ENCODE measurements around the gene CDK5RAP3. TPM values are rescaled to one million over a fixed set of nuclear protein-coding genes. Genes with fewer than 3 reads are reported as not detected.

CDK5RAP3 gene
- total RNA-seq, 1 experiment from 2014 or later, result 149 TPM

DNA sequence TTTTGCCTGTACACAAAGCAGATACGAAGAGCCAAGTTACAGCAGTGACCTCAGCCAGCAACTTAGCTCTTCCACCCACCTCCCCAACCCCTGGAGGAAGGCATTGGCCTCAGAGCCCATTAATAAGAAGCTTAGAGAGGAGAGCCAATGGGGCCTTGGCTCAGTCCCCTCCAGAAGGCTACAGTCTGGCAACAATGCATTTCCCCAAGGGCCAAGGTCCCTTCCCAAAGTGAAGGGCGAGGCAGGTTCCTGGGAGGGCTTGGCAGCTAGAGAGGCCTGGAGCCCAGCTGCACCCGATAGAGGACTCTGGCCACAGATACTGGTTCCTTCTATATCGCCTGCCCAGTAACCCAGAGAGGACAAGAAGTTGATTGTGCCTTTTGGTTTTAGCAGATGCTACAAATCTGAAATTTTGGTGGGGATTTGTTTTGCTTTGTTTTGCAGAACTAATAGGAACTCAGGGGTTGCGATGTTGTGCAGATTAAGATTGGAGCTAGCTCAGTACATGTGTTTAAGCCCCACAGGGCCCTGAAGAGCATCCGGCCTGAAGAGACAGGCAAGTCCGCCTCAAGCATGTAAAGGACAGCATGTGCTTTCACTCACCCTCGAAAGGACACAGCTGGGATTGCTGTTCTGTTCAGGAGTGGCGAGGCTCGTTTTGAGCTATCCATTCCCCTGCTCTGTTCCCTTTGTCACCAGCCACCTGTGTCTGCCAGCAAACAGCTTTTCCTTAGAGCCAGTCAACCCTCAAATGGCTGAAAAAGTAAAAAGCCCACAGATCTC, 41.5 kb upstream of the CDK5RAP3 start:
- H3K23me2 ChIP-seq (ENCODE audit: insufficient read length, low read depth, low read length, poor library complexity, severe bottlenecking), result no peaks in the 10 kb centered on the region
- no peaks in the 10 kb centered on the region for H3K4me1 Mint-ChIP-seq
- H4K20me1 ChIP-seq (ENCODE audit: control insufficient read depth, insufficient read depth, insufficient read length), result no peaks in the 10 kb centered on the region
- H2BK15ac ChIP-seq (ENCODE audit: low read depth, low read length), result no peak overlapping the region
- no peak overlapping the region for H2BK5ac ChIP-seq (ENCODE audit: insufficient read length, low read length)
- H3K4ac ChIP-seq (ENCODE audit: low read depth, low read length), result no peak overlapping the region
- TF ChIP-seq, protein P1, sequence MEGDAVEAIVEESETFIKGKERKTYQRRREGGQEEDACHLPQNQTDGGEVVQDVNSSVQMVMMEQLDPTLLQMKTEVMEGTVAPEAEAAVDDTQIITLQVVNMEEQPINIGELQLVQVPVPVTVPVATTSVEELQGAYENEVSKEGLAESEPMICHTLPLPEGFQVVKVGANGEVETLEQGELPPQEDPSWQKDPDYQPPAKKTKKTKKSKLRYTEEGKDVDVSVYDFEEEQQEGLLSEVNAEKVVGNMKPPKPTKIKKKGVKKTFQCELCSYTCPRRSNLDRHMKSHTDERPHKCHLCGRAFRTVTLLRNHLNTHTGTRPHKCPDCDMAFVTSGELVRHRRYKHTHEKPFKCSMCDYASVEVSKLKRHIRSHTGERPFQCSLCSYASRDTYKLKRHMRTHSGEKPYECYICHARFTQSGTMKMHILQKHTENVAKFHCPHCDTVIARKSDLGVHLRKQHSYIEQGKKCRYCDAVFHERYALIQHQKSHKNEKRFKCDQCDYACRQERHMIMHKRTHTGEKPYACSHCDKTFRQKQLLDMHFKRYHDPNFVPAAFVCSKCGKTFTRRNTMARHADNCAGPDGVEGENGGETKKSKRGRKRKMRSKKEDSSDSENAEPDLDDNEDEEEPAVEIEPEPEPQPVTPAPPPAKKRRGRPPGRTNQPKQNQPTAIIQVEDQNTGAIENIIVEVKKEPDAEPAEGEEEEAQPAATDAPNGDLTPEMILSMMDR (conservative IDR thresholded peaks at IDR 0.05), result no peak
- H3K79me1 ChIP-seq (ENCODE audit: insufficient read depth, low read depth, low read length, poor library complexity, severe bottlenecking), result no peaks in the 10 kb centered on the region
- no peaks in the 10 kb centered on the region for H3K27me3 ChIP-seq (ENCODE audit: insufficient read depth, low read length)
- H4K5ac ChIP-seq (ENCODE audit: insufficient read length, low read depth, low read length), result no peak overlapping the region
- no peaks in the 10 kb centered on the region for H3K79me2 ChIP-seq (ENCODE audit: insufficient read depth, low read length)
- no peak overlapping the region for H2BK120ac ChIP-seq (ENCODE audit: low read depth, low read length, poor library complexity, severe bottlenecking)
- no peak overlapping the region for H2BK20ac ChIP-seq (ENCODE audit: low read depth, low read length, poor library complexity, severe bottlenecking)
- no peaks in the 10 kb centered on the region; a peak in 1 of 5 replicates for H3K9me3 Mint-ChIP-seq
- no peak overlapping the region for H3K4me2 ChIP-seq (ENCODE audit: insufficient read depth, insufficient read length, low read length)
- H4K91ac ChIP-seq (ENCODE audit: insufficient read length, low read depth, low read length), result no peak overlapping the region
- H3K36me3 Mint-ChIP-seq (ENCODE audit: insufficient read depth in 1 of 3, low read depth in 3 of 3), result peaks cover 13 to 34% (median 33%) of the 10 kb centered on the region in 3 experiments; a peak in 6 of 7 replicates
- H3K18ac ChIP-seq (ENCODE audit: insufficient read length, low read depth, low read length), result no peak overlapping the region
- WGBS (ENCODE audit: extremely low coverage, insufficient read length, low lambda C conversion rate), result no CpG with 5 or more reads among the region's 10 CpGs
- no peak overlapping the region for H3K23ac ChIP-seq (ENCODE audit: insufficient read length, low read depth, low read length)
- H3K4me3 Mint-ChIP-seq, result no peak overlapping the region
- no peak overlapping the region for H3K56ac ChIP-seq (ENCODE audit: insufficient read length, low read depth, low read length)
- H3K27ac ChIP-seq (ENCODE audit: insufficient read length, low read depth, low read length), result no peak overlapping the region
- no peak overlapping the region for H3K27ac Mint-ChIP-seq
- no peaks in the 10 kb centered on the region for H3K9me3 ChIP-seq (ENCODE audit: control insufficient read depth, low read depth, low read length)
- no peak overlapping the region for H3K14ac ChIP-seq (ENCODE audit: insufficient read depth, low read length)
- H3K9ac ChIP-seq (ENCODE audit: extremely low read depth, insufficient read length, low read length), result no peak overlapping the region
- no peak overlapping the region for H4K8ac ChIP-seq (replicated peaks; ENCODE audit: insufficient read length, low read depth, low read length)
- no peaks in the 10 kb centered on the region for H3K4me1 ChIP-seq (ENCODE audit: insufficient read depth, low read length)
- H2AFZ ChIP-seq (ENCODE audit: low read length), result no peak overlapping the region
- H3K27me3 Mint-ChIP-seq (ENCODE audit: low read depth), result peaks cover 2% of the 10 kb centered on the region; the same call in 1 of the 2 replicates
- DNase-seq, result no peak
- no peak overlapping the region for H2BK12ac ChIP-seq (ENCODE audit: insufficient read length, low read depth, low read length)
- no peak overlapping the region for H3T11ph ChIP-seq (ENCODE audit: low read length)
- no peak overlapping the region for H2AK5ac ChIP-seq (ENCODE audit: insufficient read length, low read length)
